Adrenal gland (tissue), 12 donors: ENCODE data around the gene APBB2. TPM values are rescaled to one million over a fixed set of nuclear protein-coding genes. Genes with fewer than 3 reads are reported as not detected.

Experiments
- DNase-seq, 7 donors: peaks; one replicate each; pipeline ENCODE4 v3.0.0-alpha.2; 2019 to 2020
- H3K27ac ChIP-seq, 5 donors: fragments of 200-600 bp; sonication (generic) in 4 of 5; 1 replicate in 3 of 5; 2 replicates in 2 of 5; pipeline versions ENCODE4 v1.5.1 to v1.8.0; 2016 to 2020; ENCODE audit warnings: mild to moderate bottlenecking in 1 of 5
- H3K27me3 ChIP-seq: fragments of 200-600 bp; 2 replicates; pipeline ENCODE4 v1.8.0; 2021
- H3K36me3 ChIP-seq, 2 donors: fragments of 200-600 bp; replicated peaks in 1 of 2; 1 replicate in 1 of 2; 2 replicates in 1 of 2; pipeline versions ENCODE4 v1.5.1 to v1.8.0; 2018 to 2022
- H3K4me1 ChIP-seq, 2 donors: fragments of 200-600 bp; replicated peaks in 1 of 2; 1 replicate in 1 of 2; 2 replicates in 1 of 2; pipeline versions ENCODE4 v1.5.1 to v1.8.0; 2018 to 2021
- H3K4me3 ChIP-seq, 4 donors: fragments of 200-600 bp; sonication (generic) in 3 of 4; one replicate each; pipeline ENCODE4 v1.5.1; 2016 to 2018
- H3K9me3 ChIP-seq, 3 donors: fragments of 200-600 bp; sonication (generic) in 1 of 3; replicated peaks in 1 of 3; 1 replicate in 2 of 3; 2 replicates in 1 of 3; pipeline versions ENCODE4 v1.5.1 to v1.8.0; 2016 to 2021
- POLR2A ChIP-seq, 2 donors: fragments of 450-650 bp; IDR thresholded peaks; one replicate each; pipeline ENCODE4 v1.6.1; 2017; ENCODE audit warnings: antibody characterized with exemption in 2 of 2, mild to moderate bottlenecking in 2 of 2, moderate library complexity in 1 of 2
- WGBS, 4 donors: extraction: QIAGEN DNeasy Blood & Tissue Kit in 2 of 4; methylation state at CpG; one replicate each; pipeline versions ENCODE4 v1.1.5 to v1.1.7; 2013 to 2017; 5-methylcytosine and 5-hydroxymethylcytosine counted together
- intact Hi-C, 2 donors: fragments of 100-400 bp; cut with DNase I; formaldehyde crosslinking; loops; one replicate each; pipeline versions ENCODE4 v1.14.1 to v1.15.0; 2022 to 2023
- polyA plus RNA-seq, 3 donors: library from polyadenylated mRNA; stranded (reverse); fragments of 200-250 nt in 2 of 3; fragments of 350-450 nt in 1 of 3; fragmentation: Illumina TruSeq in 1 of 3; extraction: RNeasy Lipid Tissue Mini Kit (QIAGEN cat#74804) in 1 of 3; gene quantifications; one replicate each; pipeline ENCODE4 v1.2.3, GENCODE V29; 2013 to 2014
- total RNA-seq, 9 donors: library from RNA; depleted of rRNA in 4 of 9; stranded (reverse); fragments of >200 nt in 4 of 9; fragments of 120-200 nt in 1 of 9; fragmentation: NEBNext Ultra II Directional in 1 of 9; extraction: Animal tissue kit (Norgen Biotek cat#: 25700) in 1 of 9; gene quantifications; one replicate each; pipeline versions ENCODE4 v1.1.0 to v1.2.4, GENCODE V29; 2013 to 2023
- TF ChIP-seq, protein P1 (sequence below), 6 experiments: fragments of 450-650 bp in 4 of 6; fragments of 200-600 bp in 2 of 6; sonication (generic) in 1 of 6; IDR thresholded peaks; 1 replicate in 5 of 6; 2 replicates in 1 of 6; pipeline versions ENCODE4 v1.5.1 to v1.8.0; 2016 to 2021; ENCODE audit warnings: antibody characterized with exemption in 6 of 6, mild to moderate bottlenecking in 2 of 6, moderate library complexity in 1 of 6
- donor health status: healthy with polysubstance abuse.
- donor health status: Bipolar disorder and iron deficiency.
- donor health status: DM: yes; HTN: yes; CAD: no.
- donor health status: DM: no; HTN: no; CAD: no.
- donor health status: DM: no; HTN: no; CAD: no.
- donor health status: DM: yes; HTN: yes; CAD: no.

The APBB2 gene
- total and polyA plus RNA-seq, 12 donors = 12.4 to 135 (median 39.7) TPM

DNA sequence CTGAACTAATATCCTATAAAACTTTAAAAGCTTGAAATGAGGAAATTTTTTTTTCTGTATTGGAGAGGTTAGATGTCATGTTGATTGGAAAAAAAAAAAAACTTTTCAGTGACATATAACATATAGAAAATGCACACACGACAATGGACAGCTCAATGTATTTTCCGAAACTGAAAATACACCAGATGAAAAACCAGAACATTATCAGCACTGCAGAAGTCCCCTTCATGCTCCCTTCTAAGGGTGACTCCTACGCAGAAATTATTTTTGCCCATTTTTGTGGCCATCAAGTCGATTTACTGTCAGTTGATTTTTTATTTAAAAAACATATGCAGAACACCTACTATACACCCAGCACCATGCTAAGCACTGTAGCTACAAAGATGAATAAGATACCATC lies 148.3 kb downstream of the APBB2 start:
- intact Hi-C loops = no loop called here
- Histone ChIP-seq H3K36me3 (no peaks in the 10 kb centered on the region), H3K9me3 (no peaks in the 10 kb centered on the region), H3K27me3 (no peaks in the 10 kb centered on the region), H3K4me1 (peaks cover 0 to 12% of the 10 kb centered on the region in 2 donors), H3K27ac (no peak overlapping the region), H3K4me3 (no peak overlapping the region)
- DNase-seq = no peak
- WGBS, 4 donors = 85 to 95% (median 90%) methylated on average over 4 of the region's 4 CpGs
- TF ChIP-seq POLR2A (IDR thresholded peaks at IDR 0.05) = no peak
- TF ChIP-seq, protein P1, sequence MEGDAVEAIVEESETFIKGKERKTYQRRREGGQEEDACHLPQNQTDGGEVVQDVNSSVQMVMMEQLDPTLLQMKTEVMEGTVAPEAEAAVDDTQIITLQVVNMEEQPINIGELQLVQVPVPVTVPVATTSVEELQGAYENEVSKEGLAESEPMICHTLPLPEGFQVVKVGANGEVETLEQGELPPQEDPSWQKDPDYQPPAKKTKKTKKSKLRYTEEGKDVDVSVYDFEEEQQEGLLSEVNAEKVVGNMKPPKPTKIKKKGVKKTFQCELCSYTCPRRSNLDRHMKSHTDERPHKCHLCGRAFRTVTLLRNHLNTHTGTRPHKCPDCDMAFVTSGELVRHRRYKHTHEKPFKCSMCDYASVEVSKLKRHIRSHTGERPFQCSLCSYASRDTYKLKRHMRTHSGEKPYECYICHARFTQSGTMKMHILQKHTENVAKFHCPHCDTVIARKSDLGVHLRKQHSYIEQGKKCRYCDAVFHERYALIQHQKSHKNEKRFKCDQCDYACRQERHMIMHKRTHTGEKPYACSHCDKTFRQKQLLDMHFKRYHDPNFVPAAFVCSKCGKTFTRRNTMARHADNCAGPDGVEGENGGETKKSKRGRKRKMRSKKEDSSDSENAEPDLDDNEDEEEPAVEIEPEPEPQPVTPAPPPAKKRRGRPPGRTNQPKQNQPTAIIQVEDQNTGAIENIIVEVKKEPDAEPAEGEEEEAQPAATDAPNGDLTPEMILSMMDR (IDR thresholded peaks at IDR 0.05) = no peak

GRCh38 chr4:41065434-41066006 lies 148.8 kb downstream of the APBB2 start:
- H3K27ac ChIP-seq = no peak overlapping the region
- no peak overlapping the region for H3K4me3 ChIP-seq
- intact Hi-C loops = no loop called here
- DNase-seq = no peak
- H3K4me1 ChIP-seq = peaks cover 0 to 17% of the 10 kb centered on the region in 2 donors
- TF ChIP-seq POLR2A (IDR thresholded peaks at IDR 0.05) = no peak
- TF ChIP-seq, protein P1 (IDR thresholded peaks at IDR 0.05) = no peak
- no peaks in the 10 kb centered on the region for H3K9me3 ChIP-seq
- H3K36me3 ChIP-seq = no peaks in the 10 kb centered on the region
- 87 to 98% (median 95%) methylated on average over 5 of the region's 5 CpGs for WGBS, 4 donors
- no peaks in the 10 kb centered on the region for H3K27me3 ChIP-seq

GRCh38 chr4:41064953-41065352 lies 149.4 kb downstream of the APBB2 start:
- no peak overlapping the region for H3K27ac ChIP-seq

GRCh38 chr4:41061482-41062185 lies 152.7 kb downstream of the APBB2 start:
- Histone ChIP-seq H3K4me3 (no peak overlapping the region), H3K9me3 (no peaks in the 10 kb centered on the region), H3K27me3 (no peaks in the 10 kb centered on the region), H3K36me3 (no peaks in the 10 kb centered on the region), H3K4me1 (peaks cover 0 to 18% of the 10 kb centered on the region in 2 donors), H3K27ac (no peak overlapping the region)
- no peak for DNase-seq
- intact Hi-C loops = no loop called here
- TF ChIP-seq, protein P1 (IDR thresholded peaks at IDR 0.05) = no peak
- TF ChIP-seq POLR2A (IDR thresholded peaks at IDR 0.05) = no peak
- 68 to 83% (median 76%) methylated on average over 5 of the region's 5 CpGs for WGBS, 4 donors

More at GRCh38 chr4:41064953-41065352, 149.4 kb downstream of the APBB2 start:
- WGBS, 4 donors = 83 to 98% (median 93%) methylated on average over 3 of the region's 3 CpGs
- DNase-seq = no peak
- TF ChIP-seq, protein P1 (IDR thresholded peaks at IDR 0.05) = no peak
- no peak for TF ChIP-seq POLR2A (IDR thresholded peaks at IDR 0.05)
- intact Hi-C loops = no loop called here
- no peaks in the 10 kb centered on the region for H3K9me3 ChIP-seq
- H3K36me3 ChIP-seq = no peaks in the 10 kb centered on the region
- H3K4me1 ChIP-seq = peaks cover 0 to 18% of the 10 kb centered on the region in 2 donors
- no peak overlapping the region for H3K4me3 ChIP-seq
- no peaks in the 10 kb centered on the region for H3K27me3 ChIP-seq
